Panc1 (cell line): ENCODE results near the gene HBEGF.

Source experiments
- CTCF ChIP-seq: fragments of 450-650 bp; IDR thresholded peaks from 2 replicates; pipeline ENCODE4 v1.5.1; 2017; ENCODE audit warnings: mild to moderate bottlenecking
- POLR2AphosphoS5 ChIP-seq: IDR thresholded peaks from 2 replicates; pipeline ENCODE4 v1.6.1; 2012; ENCODE audit warnings: mild to moderate bottlenecking, low read depth, low read length, moderate library complexity
- SIN3A ChIP-seq: IDR thresholded peaks from 2 replicates; pipeline ENCODE4 v1.6.1; 2012; ENCODE audit warnings: low read depth, mild to moderate bottlenecking, low read length, moderate library complexity, borderline replicate concordance; ENCODE audit not compliant: insufficient read depth

GRCh38 chr5:140339636-140340035, 6.8 kb downstream of the HBEGF start:
- TF ChIP-seq CTCF (no peak), POLR2AphosphoS5 (no peak), SIN3A (no peak)
